Body of pancreas (tissue), 4 donors: ENCODE data around the gene NSUN2.

Experiments
- POLR2A ChIP-seq, 3 donors: fragments of 450-650 bp; IDR thresholded peaks; one replicate each; pipeline ENCODE4 v1.6.1; 2016; ENCODE audit warnings: antibody characterized with exemption in 3 of 3, mild to moderate bottlenecking in 2 of 3
- TF ChIP-seq, protein P1 (sequence below), 7 experiments: fragments of 450-650 bp in 4 of 7; fragments of 200-600 bp in 3 of 7; sonication (generic) in 3 of 7; IDR thresholded peaks; one replicate each; pipeline ENCODE4 v1.5.1; 2016 to 2019; ENCODE audit warnings: antibody characterized with exemption in 7 of 7

- TF ChIP-seq, protein P1, sequence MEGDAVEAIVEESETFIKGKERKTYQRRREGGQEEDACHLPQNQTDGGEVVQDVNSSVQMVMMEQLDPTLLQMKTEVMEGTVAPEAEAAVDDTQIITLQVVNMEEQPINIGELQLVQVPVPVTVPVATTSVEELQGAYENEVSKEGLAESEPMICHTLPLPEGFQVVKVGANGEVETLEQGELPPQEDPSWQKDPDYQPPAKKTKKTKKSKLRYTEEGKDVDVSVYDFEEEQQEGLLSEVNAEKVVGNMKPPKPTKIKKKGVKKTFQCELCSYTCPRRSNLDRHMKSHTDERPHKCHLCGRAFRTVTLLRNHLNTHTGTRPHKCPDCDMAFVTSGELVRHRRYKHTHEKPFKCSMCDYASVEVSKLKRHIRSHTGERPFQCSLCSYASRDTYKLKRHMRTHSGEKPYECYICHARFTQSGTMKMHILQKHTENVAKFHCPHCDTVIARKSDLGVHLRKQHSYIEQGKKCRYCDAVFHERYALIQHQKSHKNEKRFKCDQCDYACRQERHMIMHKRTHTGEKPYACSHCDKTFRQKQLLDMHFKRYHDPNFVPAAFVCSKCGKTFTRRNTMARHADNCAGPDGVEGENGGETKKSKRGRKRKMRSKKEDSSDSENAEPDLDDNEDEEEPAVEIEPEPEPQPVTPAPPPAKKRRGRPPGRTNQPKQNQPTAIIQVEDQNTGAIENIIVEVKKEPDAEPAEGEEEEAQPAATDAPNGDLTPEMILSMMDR (IDR thresholded peaks at IDR 0.05) = no peak
- no peak for TF ChIP-seq POLR2A (IDR thresholded peaks at IDR 0.05)
Observed at GRCh38 chr5:6616632-6617031, 16.2 kb downstream of the NSUN2 start.
